ENCODE measurements around the gene GADD45A. TPM values are rescaled to one million over a fixed set of nuclear protein-coding genes. Genes with fewer than 3 reads are reported as not detected.

Gene GADD45A
- total and polyA plus RNA-seq, 12 donors = 5.3 to 26.9 (median 13.1) TPM

DNA sequence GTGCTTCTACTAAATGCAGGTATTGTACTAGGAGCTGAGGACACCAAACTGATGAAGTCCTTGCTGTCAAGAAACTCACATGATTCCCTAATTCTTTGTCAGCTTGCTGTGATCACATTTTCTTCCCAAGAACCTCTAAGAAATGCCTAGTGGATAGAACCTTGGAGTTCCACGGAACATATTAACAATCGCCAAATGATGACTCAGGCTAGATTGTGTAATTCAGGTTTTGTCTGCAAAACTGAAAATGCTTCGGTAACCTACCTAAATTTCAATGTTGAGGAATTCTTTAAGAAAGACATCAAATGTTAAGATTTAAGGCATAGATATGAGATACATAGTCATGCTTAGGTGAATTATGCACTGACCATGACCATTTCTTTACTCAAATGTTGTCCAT, 1.7 kb upstream of the GADD45A start:
- Histone ChIP-seq H3K27me3 (no peaks in the 10 kb centered on the region), H3K9me3 (replicated peaks in 1 of 3) (no peaks in the 10 kb centered on the region), H3K4me3 (no peak overlapping the region), H3K4me1 (replicated peaks in 1 of 2) (peaks cover 12 to 27% of the 10 kb centered on the region in 2 donors), H3K36me3 (replicated peaks in 1 of 2) (peaks cover 0 to 6% of the 10 kb centered on the region in 2 donors), H3K27ac (peak overlapping the region in 3 of 5 donors; percentile 43 to 93 (median 68))
- WGBS, 4 donors = 23 to 29% (median 28%) methylated on average over 3 of the region's 3 CpGs
- intact Hi-C loops (cut with DNase I) = loop anchor here in 1 of 2 donors (10.0 kb wide), 1 partner anchor 119 kb away; no protein-coding TSS in a partner anchor
- no peak for DNase-seq
- TF ChIP-seq, protein P1, sequence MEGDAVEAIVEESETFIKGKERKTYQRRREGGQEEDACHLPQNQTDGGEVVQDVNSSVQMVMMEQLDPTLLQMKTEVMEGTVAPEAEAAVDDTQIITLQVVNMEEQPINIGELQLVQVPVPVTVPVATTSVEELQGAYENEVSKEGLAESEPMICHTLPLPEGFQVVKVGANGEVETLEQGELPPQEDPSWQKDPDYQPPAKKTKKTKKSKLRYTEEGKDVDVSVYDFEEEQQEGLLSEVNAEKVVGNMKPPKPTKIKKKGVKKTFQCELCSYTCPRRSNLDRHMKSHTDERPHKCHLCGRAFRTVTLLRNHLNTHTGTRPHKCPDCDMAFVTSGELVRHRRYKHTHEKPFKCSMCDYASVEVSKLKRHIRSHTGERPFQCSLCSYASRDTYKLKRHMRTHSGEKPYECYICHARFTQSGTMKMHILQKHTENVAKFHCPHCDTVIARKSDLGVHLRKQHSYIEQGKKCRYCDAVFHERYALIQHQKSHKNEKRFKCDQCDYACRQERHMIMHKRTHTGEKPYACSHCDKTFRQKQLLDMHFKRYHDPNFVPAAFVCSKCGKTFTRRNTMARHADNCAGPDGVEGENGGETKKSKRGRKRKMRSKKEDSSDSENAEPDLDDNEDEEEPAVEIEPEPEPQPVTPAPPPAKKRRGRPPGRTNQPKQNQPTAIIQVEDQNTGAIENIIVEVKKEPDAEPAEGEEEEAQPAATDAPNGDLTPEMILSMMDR (IDR thresholded peaks at IDR 0.05) = peak in 1 of 6 experiments; percentile 1
- no peak for TF ChIP-seq POLR2A (IDR thresholded peaks at IDR 0.05)

DNA sequence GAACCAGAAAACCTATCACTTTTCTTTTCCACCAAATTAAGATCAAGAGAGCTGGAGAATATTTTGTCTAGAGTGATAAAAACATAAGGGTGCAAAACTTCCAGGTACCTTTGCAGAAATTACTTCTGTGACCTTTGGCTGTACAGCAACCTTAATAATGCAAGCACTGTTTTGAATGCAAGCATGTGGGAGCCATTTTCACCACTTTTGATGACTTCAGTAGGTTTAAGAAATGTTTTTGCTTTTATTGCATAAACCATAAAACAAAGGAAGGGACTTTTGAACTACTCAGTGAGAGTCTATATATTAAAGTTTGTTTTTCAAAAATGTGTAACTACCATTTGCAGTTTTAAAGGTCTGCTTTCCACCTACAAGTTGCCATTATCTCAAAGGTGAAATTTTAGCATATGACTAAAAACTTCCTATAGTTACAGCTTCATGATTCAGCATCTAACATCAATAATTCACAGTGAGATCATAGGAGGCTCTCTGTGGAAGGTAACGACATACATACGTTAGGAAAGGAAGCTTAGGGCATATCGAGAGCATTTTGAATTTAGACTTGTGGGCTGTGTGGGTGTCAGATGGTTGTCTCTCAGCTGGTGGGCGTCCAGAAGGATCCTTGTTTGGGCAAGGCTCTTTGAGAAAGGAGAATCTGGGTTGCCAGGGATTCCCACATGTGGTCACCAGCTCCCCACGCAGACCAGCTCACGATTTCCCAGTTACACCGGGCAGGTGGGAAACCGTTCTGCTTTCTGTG, 1.1 kb upstream of the GADD45A start:
- Histone ChIP-seq H3K4me1 (replicated peaks in 1 of 2) (peaks cover 12 to 27% of the 10 kb centered on the region in 2 donors), H3K9me3 (replicated peaks in 1 of 3) (no peaks in the 10 kb centered on the region), H3K4me3 (peak overlapping the region in 1 of 4 donors; percentile 41), H3K36me3 (replicated peaks in 1 of 2) (peaks cover 0 to 6% of the 10 kb centered on the region in 2 donors), H3K27ac (peak overlapping the region in 4 of 5 donors; percentile 8 to 93 (median 56)), H3K27me3 (no peaks in the 10 kb centered on the region)
- intact Hi-C loops (cut with DNase I) = loop anchor here in 1 of 2 donors (10.0 kb wide), 1 partner anchor 119 kb away; no protein-coding TSS in a partner anchor
- peak in 1 of 7 donors; percentile 30 for DNase-seq
- WGBS, 4 donors = 18 to 32% (median 27%) methylated on average over 6 to 8 of the region's 8 CpGs
- no peak for TF ChIP-seq POLR2A (IDR thresholded peaks at IDR 0.05)
- TF ChIP-seq, protein P1 (IDR thresholded peaks at IDR 0.05) = no peak

DNA sequence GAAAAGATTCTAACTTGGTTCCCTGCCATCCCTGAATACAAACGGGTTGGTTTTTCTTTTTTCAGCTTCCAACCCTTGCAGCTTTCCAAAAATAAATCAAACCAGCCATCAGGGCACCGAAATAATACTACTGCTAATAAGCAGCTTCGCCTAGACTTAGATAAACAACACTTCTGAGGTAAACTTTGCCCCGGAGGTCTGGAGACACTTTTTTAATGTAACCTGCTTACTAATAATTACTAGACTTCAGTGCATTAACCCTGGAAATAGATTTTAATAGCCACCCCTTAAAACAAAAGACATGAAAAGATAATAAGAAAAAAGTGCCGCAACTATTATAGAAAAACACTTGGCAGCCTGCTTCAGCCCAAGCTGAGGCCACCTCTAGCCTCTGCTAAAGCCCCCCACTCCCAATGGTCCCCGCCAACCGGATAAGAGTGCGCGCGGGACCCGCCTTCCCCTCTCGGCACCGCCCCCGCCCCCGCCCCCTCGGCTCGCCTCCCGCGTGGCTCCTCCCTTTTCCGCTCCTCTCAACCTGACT, 405 bp upstream of the GADD45A start:
- TF ChIP-seq, protein P1 (IDR thresholded peaks at IDR 0.05) = no peak
- no peak for TF ChIP-seq POLR2A (IDR thresholded peaks at IDR 0.05)
- intact Hi-C loops (cut with DNase I) = loop anchor here (5.0 to 10.0 kb wide), 2 partner anchors 120 to 148 kb away; partner anchors contain the start of gene GNG12 (in 1 of the 2)
- DNase-seq = no peak
- Histone ChIP-seq H3K36me3 (replicated peaks in 1 of 2) (peaks cover 0 to 6% of the 10 kb centered on the region in 2 donors), H3K4me3 (peak overlapping the region in 1 of 4 donors; percentile 41), H3K4me1 (replicated peaks in 1 of 2) (peaks cover 12 to 27% of the 10 kb centered on the region in 2 donors), H3K9me3 (replicated peaks in 1 of 3) (no peaks in the 10 kb centered on the region), H3K27me3 (no peaks in the 10 kb centered on the region), H3K27ac (peak overlapping the region in 4 of 5 donors; percentile 8 to 93 (median 32))
- 0 to 1% (median 1%) methylated on average over 15 to 20 of the region's 20 CpGs for WGBS, 4 donors
